Smooth muscle cell (in vitro differentiated cells): Measurements from ENCODE around the gene UBR3. TPM values are rescaled to one million over a fixed set of nuclear protein-coding genes. Genes with fewer than 3 reads are reported as not detected.
A peak's percentile ranks its signal among the peaks of the same experiment; 100 is the strongest.
"Not testable (repeated sequence)": the region's sequence is repeated elsewhere in the genome, so short reads cannot be mapped to it uniquely, and the experiment has no call there.

ENCODE experiments used
- DNase-seq: peaks from one replicate; lab custom pipeline; 2025; ENCODE audit not compliant: unreplicated experiment; lab: John Stamatoyannopoulos, UW
- H2AFZ ChIP-seq: fragments of 200-600 bp; sonication (generic); 2 replicates; pipeline ENCODE4 v1.6.0; 2016; ENCODE audit warnings: antibody characterized with exemption, low read depth, mild to moderate bottlenecking
- H3F3A ChIP-seq: fragments of 200-600 bp; sonication (generic); 2 replicates; pipeline ENCODE4 v1.6.0; 2017; ENCODE audit warnings: antibody characterized with exemption, low read depth
- H3K27ac ChIP-seq: fragments of 200-600 bp; sonication (generic); 2 replicates; pipeline ENCODE4 v1.5.1; 2016; ENCODE audit warnings: low read depth, mild to moderate bottlenecking
- H3K27me3 ChIP-seq: fragments of 200-600 bp; sonication (generic); 2 replicates; pipeline ENCODE4 v1.6.1; 2016; ENCODE audit warnings: low read depth, mild to moderate bottlenecking
- H3K36me3 ChIP-seq: fragments of 200-600 bp; sonication (generic); 2 replicates; pipeline ENCODE4 v1.5.1; 2016; ENCODE audit warnings: low read depth
- H3K4me1 ChIP-seq: fragments of 200-600 bp; sonication (generic); 2 replicates; pipeline ENCODE4 v1.5.1; 2016; ENCODE audit warnings: low read depth
- H3K4me2 ChIP-seq: fragments of 200-600 bp; sonication (generic); 2 replicates; pipeline ENCODE4 v1.6.0; 2016; ENCODE audit warnings: mild to moderate bottlenecking
- H3K4me3 ChIP-seq: fragments of 200-600 bp; sonication (generic); 2 replicates; pipeline ENCODE4 v1.5.1; 2016; ENCODE audit warnings: mild to moderate bottlenecking
- H3K79me2 ChIP-seq: fragments of 200-600 bp; sonication (generic); 2 replicates; pipeline ENCODE4 v1.6.0; 2016; ENCODE audit warnings: low read depth, mild to moderate bottlenecking
- H3K9ac ChIP-seq: fragments of 200-600 bp; sonication (generic); 2 replicates; pipeline ENCODE4 v1.6.0; 2016; ENCODE audit warnings: low read depth
- H3K9me3 ChIP-seq: fragments of 200-600 bp; sonication (generic); replicated peaks from 2 replicates; pipeline ENCODE4 v1.5.1; 2016; ENCODE audit warnings: low read depth
- H4K20me1 ChIP-seq: fragments of 200-600 bp; sonication (generic); 2 replicates; pipeline ENCODE4 v1.6.0; 2016; ENCODE audit warnings: low read depth
- CTCF ChIP-seq: fragments of 200-600 bp; sonication (generic); IDR thresholded peaks from 2 replicates; pipeline ENCODE4 v1.5.1; 2017; ENCODE audit warnings: borderline replicate concordance, mild to moderate bottlenecking, antibody characterized with exemption; ENCODE audit not compliant: insufficient read depth, poor library complexity, severe bottlenecking
- WGBS: methylation state at CpG from one replicate; pipeline ENCODE4 v1.1.7; 2016; ENCODE audit warnings: low lambda C conversion rate; 5-methylcytosine and 5-hydroxymethylcytosine counted together
- polyA plus RNA-seq: library from polyadenylated mRNA; unstranded; fragments of >200 nt; fragmentation: Nextera tagmentation; extraction: Ambion mirVana; gene quantifications from 2 replicates; pipeline ENCODE4 v1.2.1, GENCODE V29; 2016
- total RNA-seq: library from RNA; depleted of rRNA; stranded (reverse); fragments of >200 nt; gene quantifications from 2 replicates; pipeline ENCODE4 v1.2.3, GENCODE V29; 2014

Gene UBR3
- total and polyA plus RNA-seq, 2 experiments from 2014 or later = 7.0 to 35.1 TPM

GRCh38 chr2:169933124-169933711, 106.0 kb downstream of the UBR3 start:
- Histone ChIP-seq H3K9ac (no peak overlapping the region), H3K4me2 (no peak overlapping the region), H3K79me2 (no peaks in the 10 kb centered on the region), H4K20me1 (no peaks in the 10 kb centered on the region), H3K36me3 (no peaks in the 10 kb centered on the region), H3K27ac (no peak overlapping the region), H3K4me3 (no peak overlapping the region), H2AFZ (no peak overlapping the region), H3K4me1 (no peaks in the 10 kb centered on the region), H3K27me3 (no peaks in the 10 kb centered on the region), H3K9me3 (no peaks in the 10 kb centered on the region), H3F3A (no peaks in the 10 kb centered on the region)
- 70% methylated on average over 2 of the region's 2 CpGs for WGBS
- no peak for DNase-seq
- peak; percentile 48 for TF ChIP-seq CTCF

DNA sequence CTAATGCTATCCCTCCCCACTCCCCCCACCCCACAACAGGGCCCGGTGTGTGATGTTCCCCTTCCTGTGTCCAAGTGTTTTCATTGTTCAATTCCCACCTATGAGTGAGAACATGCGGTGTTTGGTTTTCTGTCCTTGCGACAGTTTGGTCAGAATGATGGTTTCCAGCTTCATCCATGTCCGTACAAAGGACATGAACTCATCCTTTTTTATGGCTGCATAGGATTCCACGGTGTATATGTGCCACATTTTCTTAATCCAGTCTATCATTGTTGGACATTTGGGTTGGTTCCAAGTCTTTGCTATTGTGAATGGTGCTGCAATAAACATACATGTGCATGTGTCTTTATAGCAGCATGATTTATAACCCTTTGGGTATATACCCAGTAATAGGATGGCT, 109.4 kb downstream of the UBR3 start:
- not testable (repeated sequence) for H3K4me3 ChIP-seq, H3K79me2 ChIP-seq, H3K4me1 ChIP-seq, DNase-seq, H3K4me2 ChIP-seq, H3K27me3 ChIP-seq, H3K9me3 ChIP-seq, H3K9ac ChIP-seq, H3K27ac ChIP-seq, H3F3A ChIP-seq, H4K20me1 ChIP-seq, H2AFZ ChIP-seq, H3K36me3 ChIP-seq
- 97% methylated on average over 5 of the region's 5 CpGs for WGBS

- Histone ChIP-seq H3K4me2 (no peak overlapping the region), H3F3A (no peaks in the 10 kb centered on the region), H3K4me1 (no peaks in the 10 kb centered on the region), H3K9ac (no peak overlapping the region), H3K9me3 (no peaks in the 10 kb centered on the region), H3K27me3 (no peaks in the 10 kb centered on the region), H4K20me1 (no peaks in the 10 kb centered on the region), H3K27ac (no peak overlapping the region), H3K4me3 (no peak overlapping the region), H2AFZ (no peak overlapping the region), H3K36me3 (peaks cover 10% of the 10 kb centered on the region), H3K79me2 (peaks cover 1% of the 10 kb centered on the region)
- TF ChIP-seq CTCF = no peak
- 86% methylated on average over 1 of the region's 1 CpG for WGBS
- DNase-seq = no peak
Observed at GRCh38 chr2:169945515-169945914, 118.3 kb downstream of the UBR3 start.

DNA sequence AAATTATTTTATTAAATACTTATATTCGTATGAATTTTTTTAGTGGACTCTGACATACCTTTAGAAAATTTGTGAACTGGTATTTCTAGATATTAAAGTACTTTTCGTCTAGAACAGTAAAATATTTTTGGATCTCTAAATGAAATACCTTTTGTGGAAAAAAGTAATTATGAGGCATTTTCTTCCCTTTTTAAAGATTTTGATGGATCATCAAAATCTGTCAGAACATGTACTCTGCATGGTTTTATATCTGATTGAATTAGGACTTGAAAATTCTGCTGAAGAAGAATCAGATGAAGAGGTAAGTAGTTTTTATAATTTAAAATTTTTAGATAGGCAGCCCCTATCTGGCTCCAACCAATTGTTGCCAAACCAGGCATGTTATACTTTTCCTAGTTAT, 118.8 kb downstream of the UBR3 start:
- peaks cover 10% of the 10 kb centered on the region for H3K36me3 ChIP-seq
- DNase-seq = no peak
- no peak overlapping the region for H2AFZ ChIP-seq
- no peak overlapping the region for H3K9ac ChIP-seq
- no peaks in the 10 kb centered on the region for H3K9me3 ChIP-seq
- H3K27me3 ChIP-seq = no peaks in the 10 kb centered on the region
- TF ChIP-seq CTCF = no peak
- no peak overlapping the region for H3K27ac ChIP-seq
- no peaks in the 10 kb centered on the region for H3K79me2 ChIP-seq
- no peaks in the 10 kb centered on the region for H3F3A ChIP-seq
- no peak overlapping the region for H3K4me2 ChIP-seq
- WGBS = 94% methylated on average over 2 of the region's 2 CpGs
- H3K4me3 ChIP-seq = no peak overlapping the region
- H3K4me1 ChIP-seq = no peaks in the 10 kb centered on the region
- no peaks in the 10 kb centered on the region for H4K20me1 ChIP-seq
